ENCODE measurements around the gene EMC8.

The EMC8 gene

DNA sequence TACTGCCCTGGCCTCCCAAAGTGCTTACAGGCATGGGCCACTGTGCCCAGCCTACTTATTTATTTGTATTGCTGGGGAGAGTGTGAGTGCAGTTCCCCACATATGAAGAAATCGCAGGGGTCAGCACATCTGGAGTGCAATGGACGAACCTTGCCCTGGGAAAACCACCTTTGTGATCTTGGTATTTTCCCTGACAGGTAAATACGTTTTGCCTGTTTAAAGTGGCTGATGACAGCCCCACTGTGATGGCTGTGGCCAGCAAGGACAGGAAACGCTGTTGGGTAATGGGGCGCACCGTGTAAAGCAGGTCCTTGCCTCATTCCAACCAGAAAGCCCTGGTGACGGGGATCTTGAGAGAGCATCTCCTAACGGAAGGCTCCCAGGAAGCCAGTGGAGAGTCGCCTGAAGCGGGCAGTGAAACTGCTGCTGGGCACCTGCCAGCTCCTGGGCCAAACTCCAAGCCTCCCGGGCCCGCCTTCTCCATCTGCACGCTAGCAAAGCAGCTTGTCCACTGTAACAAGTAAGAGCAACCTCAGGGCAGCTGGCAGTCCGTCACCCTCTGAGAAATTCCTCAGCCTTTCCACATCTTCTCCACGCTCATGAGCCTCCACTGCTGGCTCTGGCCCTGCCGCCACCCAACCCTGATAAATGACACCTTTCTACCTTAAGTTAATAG is 17.5 kb downstream of the EMC8 start:
- DNase-seq, result no peak

DNA sequence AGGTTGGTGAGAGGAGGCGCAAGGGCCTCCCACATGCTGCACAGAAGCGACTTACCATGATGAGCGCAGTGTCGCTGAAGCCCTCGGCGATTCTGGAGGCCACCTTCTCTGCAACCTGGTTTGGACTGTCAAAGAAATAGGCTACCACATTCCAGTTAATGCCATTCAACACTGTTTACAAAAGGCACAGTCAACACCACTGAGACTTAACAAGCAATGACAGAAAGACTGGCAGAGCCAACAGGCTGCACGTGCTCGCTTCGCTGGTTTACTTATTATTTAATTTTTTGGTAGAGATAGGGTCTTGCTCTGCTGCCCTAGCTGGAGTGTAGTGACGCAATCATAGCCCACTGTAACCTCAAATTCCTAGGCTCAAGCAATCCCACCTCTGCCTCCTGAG is 18.2 kb downstream of the EMC8 start:
- no peak for DNase-seq

DNA sequence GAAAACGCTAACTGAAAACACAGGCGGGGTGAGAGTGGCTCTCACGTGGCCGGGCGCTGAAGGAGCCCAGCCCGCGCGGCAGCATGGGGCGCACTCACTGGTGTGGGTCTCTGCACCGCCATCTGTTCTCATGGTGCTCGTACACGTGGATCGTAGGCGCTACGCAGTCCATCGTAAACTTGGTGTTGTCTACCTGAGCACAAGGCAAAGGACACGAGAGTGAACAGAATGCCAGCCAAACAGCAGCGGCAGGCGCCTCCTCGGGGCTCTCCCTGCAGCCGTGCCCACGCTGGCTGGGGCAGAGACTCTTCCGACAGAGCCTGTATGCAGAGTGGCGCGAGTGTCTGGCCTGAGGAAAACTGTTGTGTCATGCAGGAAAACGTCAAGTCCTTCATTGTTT is 19.1 kb downstream of the EMC8 start:
- DNase-seq, result no peak

DNA sequence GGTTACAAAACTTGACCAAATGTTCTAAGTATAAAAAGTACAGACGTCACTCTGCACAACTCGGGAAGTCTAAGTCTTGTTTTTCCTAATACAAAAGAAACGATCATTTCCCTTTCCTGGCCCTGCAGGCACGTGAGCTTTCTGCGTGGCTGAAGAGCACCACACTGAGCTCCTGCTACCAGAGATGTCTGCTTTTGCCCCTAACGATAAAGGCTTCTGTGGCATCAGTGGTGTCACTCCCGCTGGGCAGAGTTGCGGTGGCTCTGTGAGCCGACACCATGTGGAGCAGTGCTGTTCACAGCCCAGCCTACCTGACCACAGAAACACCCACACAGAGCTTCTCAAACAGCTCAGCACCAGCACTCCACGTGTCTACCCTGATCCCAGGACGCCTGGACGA is 20.5 kb downstream of the EMC8 start:
- DNase-seq, result no peak

DNA sequence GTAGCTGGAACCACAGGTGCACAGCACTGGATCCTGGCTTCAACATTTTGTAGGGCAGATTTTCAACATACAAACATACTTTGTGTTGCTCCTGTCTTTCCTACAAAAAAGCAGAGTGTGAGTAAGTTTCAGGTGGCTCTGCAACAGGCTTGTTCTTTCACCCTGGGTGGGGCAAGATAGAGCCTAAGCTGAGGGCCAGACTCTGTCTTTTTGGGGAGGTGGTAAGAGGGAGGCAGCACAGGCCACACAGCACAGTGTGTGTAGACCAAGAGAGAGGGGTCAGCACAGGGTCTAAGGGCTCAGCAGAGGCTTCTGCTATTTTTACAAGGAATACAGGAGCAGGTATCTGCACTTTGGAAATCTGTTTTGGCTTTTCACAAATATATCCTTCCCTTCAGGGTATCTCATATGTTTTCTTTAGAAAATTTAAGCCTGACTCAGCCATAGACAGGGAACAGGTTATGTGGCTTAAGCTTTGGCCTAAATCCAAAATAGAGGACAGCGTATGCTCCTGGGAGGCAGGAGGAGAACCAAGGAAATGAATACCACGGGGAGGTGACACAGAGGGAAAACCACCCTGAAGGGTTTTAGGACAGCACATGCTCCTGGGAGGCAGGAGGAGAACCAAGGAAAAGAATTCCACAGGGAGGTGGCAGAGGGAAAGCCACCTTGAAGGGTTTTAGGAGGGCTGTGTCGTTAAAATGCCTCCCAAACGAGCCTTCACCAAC is 21.6 kb downstream of the EMC8 start:
- no peak for DNase-seq

DNA sequence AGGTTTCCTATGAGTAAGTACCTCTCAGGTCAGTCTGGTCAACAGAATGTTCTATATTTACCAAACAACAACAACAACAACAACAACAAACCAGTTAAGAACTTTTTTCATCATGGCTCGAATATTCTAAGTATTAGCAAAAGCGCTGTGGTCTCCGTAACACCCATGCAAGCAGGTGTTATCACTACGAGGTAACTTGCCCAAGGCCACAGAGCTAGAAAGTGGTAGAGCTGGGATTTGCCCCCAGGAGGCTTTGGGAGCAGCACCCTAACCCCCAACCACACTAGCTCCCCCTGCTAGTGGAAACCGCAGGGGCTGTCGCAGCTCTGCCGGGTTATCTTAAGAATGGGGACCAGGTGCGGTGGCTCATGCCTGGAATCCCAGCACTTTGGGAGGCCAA is 24.5 kb downstream of the EMC8 start:
- no peak for DNase-seq

DNA sequence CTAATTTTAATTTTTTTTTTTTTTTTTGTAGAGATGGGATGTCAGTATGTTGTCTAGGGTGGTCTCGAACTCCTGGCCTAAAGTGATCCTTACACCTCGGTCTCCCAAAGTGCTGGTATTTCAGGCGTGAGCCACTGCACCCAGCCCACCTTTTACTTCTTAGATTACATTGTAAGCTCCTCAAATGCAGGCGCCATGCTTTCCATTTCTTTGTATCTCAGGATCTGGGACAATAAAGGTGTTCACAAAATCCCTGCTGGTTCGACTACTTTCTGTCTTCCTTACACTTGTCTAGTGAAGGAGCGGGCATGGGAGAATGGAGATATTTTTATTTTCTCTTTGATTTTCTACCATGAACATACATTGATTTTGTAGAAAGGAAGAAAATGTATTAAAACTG is 25.2 kb downstream of the EMC8 start:
- no peak for DNase-seq

DNA sequence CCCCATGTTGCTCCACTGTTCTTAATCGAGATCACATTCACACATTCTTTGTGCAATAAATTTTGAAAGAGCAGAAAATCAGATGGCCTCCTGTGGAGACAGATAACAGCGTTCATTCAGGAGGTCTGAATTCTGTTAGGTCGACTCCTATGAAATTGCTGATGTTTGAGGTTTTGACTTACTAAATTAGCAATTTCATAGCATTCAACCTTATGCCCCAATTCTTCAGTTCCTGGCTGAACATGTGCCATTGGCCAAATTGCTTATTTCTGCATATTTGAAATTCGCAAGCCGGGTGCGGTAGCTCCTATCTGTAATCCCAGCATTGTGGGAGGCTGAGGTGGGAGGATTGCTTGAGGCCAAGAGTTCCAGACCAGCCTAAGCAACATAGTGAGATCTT is 26.3 kb downstream of the EMC8 start:
- no peak for DNase-seq

DNA sequence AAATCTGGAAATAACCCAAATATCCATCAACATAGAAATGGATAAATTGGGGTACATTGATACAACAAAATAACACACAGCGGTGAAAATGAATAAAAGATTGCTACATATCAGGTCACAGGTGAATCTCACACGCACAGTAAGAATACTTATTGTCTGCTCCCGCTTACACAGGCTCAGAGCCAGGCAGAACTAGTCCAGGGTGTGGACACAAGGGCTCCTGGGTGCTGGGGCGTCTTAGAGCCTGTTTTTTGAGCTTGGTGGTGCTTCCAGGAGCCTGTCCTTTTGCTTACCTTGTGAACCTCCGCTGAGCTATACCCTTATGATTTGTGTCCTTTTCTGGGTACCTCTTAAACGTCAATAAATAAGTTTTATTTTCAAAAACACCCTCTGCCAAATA is 28.6 kb downstream of the EMC8 start:
- DNase-seq, result no peak

DNA sequence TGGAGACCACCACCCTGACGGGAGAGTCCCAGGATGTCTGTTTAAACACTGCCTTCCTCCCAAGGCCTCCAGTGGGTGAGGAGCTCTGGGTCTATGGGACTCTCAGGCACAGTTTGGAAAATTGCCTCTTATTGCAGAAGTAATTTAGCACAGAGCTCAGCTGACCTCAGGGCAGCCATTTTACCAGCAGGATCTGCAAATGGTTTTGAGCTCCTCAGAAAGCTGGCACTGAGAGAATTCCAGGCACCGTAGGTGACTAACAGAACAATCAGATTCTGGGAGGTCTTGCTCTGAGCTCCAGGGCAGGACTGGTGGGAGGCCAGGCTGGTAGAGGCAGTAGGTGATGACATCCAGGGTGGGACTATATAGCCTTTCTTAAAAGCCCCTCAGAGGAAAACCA is 31.1 kb downstream of the EMC8 start:
- no peak for DNase-seq

DNA sequence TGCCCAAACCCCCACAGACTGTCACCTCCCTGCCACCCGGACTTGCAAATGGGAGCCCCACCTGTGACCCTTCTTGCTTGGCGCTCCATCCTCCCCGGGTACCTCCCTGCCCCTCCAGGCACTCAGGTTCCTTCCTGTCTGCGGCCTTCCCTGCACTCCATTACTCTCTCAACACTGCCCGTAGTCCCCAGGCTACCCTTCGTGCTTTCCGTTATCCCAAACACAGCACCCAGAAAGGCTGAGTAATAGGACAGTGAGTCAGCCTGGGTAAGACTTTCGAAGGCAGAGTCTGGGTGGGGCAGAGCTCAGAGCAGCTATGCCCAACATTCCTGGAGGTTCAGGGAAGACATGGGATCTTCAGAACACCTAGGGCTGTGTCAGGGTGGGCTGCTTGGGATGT is 31.8 kb downstream of the EMC8 start:
- no peak for DNase-seq

DNA sequence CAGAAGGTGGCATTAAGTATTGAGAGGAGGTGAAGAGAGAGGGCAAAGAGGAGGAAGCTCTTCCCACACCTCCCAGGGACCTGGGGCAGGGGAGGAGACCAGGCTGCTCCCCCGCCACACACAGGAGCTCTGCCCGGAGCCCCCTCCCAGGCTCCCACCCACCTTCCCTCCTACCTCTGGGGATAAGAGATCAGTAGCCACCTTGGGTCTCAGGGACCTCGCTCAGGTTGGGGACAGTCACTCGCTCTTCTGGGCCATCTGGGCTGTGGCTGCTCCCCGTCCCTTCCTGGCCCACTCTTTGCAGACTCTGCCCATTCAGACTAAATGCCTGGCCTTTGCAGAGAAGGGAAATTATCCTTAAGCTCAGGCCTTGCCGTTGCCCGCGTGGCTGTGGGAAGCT is 33.6 kb downstream of the EMC8 start:
- no peak for DNase-seq

DNA sequence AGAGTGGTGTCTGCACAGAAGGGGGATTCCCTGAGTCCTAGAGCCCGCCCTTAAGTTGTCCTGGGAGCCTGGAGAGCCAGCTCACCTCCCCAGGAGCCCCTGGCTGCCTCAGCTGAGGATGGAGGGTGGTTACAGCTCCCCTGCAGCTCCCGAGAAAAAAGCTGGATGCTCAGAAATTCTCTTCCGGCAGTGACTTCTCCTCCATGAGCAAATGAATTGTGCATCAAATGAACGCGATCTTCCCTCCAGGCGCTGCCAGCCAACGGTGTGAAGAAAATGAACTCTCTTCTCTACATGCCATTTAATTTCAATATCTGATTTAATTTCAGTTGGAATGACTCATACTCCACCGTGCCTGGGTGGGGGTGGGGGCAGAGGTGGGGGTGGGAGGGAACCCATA is 34.1 kb downstream of the EMC8 start:
- DNase-seq, result no peak

DNA sequence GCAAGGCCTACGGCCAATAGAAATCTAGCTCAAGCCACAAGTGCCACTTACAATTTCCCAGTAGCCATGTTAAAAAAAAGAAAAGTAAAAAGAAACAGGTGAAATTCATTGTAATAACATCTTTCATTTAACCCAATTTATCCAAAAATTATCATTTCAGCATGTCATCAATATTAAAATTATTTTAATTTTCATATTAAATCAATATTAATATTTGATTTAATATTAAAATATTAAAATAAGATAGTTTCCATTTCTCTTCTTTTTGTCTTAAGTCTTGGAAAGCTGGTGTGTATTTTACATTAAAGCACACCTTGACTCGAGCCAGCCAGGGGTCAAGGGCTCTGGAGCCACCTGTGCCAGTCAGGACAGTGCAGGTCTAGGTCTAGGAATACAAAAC is 35.7 kb downstream of the EMC8 start:
- DNase-seq, result no peak

DNA sequence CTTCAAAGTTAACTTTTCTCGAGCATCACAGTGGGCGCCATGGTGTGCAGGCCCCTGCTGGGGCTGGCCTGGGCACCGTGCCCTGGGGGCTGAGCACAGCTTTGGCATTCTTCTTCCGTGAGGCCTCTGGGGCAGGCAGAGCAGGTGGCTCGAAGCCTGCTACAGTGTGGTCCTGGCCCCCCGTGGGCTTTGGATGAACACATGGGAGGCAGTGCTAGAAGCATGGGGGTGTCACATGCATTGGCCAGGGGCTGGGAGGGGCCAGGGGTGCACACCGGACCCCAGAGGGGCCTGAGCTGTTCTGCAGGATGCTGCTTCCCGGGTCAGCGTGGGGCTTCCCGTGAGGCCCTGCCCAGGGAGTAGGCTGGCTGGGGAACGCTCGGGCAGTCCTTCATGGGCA is 36.4 kb downstream of the EMC8 start:
- no peak for DNase-seq

DNA sequence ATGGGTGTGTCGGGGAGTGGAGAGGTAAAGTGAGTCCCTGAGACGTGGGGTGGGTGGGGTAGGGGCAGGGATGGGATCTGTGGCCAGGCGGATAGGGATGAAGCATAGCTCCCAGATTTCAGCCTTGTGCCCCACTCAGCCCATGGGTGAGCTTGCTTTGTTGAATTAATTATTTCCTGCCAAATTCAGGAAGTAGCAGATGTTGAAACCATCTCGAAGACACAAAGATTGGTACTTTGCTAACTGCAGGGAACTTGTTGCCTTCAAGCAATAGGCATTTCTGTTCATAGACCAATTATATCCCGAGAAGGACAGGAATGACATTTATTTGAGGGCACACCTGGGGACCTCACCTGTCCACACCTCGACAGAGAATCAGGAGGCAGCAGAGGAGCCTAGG is 37.5 kb downstream of the EMC8 start:
- no peak for DNase-seq

DNA sequence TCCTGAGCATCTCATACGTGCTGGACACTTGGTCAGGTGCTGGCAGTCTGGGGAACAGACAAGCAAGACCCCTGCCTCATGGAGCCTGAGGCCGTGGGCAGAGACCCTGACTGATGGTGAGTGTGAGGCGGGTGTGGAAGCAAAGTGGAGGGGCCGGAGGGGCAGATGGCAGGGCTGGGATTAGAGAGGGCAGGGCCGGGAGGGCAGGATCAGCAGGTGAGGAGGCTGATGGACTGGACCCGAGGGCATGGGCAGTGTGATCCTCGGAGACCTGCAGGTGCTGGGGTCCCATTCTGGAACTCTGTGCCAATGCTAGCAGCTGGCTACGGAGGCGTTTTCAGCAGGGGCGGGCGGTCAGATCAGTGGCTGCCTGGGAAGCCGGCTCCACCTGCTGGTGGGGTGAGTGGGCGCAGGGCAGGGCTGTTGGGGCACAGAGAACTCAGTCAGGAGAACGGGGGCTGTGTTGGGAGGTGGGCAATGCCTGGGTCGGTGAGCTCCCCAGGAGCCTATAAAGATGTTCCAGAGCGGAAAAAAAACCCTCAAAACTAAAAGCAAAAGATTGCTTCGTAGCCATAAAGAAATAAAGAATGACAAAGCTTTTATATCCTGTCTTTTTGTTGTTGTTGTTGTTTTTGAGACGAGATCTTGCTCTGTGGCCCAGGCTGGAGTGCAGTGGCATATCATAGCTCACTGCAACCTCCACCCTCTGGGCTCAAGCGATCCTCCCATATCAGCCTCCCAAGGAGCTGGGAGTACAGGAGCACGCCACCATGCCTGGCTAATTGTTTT is 39.5 kb downstream of the EMC8 start:
- DNase-seq, result peak; percentile 23

DNA sequence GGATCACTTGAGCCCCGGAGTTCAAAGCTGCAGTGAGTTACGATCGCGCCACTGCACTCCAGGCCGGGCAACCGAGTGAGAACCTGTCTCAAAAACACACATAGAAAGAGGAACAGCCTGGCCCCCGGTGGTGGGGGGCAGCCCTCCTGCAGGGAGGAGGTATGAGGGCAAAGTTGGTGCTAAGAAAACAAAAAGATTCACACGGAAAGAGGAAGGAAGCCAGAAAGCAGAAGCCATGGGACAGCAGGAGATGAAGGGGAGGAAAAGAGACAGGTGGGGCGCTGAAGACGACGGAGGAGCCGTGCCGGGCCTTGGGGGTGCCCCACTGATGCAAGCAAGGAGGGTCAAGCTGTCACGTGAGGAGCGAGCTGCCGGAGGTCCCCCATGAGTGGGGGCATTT is 40.2 kb downstream of the EMC8 start:
- DNase-seq, result no peak

DNA sequence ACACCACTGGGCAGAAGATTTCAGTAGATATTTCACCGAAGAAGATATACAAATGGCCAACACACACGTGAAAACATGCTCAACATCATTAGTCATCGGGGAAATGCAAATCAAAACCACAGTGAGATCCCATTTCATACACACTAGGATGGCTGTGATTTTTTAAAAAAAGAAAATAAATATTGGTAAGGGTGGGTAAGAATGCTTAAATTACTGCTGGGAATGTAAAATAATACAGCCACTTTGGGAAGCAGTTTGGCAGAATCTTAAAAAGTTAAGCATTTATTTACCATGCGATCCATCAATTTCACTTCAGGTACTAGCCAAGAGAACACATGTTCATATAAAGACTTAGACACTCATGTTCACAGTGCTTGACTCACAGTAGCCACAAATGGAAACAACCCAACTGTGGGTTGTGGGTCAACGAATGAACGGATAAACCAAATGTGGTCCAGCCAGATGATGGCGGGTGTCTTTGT is 42.0 kb downstream of the EMC8 start:
- no peak for DNase-seq

DNA sequence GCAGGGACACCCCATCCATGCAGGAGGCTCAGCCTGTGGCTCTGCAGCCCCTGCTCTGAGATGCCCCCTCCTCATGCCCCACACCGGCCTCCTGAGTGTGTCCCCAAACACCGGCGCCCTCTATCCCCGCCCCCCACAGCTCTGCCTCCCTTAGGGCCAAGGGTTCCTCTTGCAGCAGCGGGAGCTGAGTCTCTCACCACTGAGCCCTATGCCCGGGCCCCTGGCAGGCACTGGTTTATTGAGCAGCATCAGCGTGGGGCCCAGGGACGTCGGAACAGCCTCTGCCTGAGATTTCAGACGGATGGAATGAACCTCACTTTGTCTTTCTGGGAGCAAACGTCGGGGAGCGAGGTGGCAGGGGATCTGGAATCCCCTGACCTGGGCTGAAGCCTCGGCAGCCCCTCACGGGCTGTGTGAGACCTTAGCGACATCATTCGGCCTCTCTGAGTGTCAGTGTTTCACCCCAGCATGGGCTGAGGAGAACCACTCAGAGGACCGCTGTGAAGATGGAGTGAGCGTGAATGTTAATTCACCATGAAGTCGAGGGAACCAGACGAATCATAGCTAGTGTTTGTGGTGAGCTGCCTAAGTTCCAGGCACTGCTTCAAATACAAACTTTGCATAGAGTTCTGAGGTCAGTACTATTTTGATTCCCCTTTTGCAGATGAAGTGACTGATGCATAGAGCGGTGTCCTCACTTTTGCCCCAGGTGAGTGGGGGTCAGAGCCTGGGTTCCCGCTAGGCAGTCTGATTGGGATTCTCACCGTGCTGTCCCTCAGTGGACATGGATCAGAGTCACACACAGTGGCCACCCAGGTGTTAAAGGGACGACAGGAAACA is 43.2 kb downstream of the EMC8 start:
- DNase-seq, result no peak

DNA sequence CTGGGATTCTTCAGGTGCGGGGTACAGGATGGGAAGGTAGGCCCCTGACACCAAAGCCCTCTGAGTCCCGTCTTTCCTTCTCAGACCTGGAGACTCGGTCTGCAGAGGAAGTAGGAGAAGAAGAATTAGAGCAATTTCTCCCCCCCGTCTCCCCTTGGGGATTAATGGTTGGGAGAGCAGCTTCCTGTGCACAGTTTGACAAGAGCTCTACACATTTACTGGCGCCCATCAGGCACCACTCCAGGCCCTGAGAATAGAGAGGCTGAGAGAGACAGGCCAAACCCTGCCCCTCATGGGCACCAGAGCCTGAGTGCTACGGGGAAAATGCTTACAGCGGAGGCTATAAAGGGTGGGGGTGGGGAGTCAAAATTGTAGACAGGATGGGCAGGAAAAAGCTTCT is 44.9 kb downstream of the EMC8 start:
- no peak for DNase-seq

DNA sequence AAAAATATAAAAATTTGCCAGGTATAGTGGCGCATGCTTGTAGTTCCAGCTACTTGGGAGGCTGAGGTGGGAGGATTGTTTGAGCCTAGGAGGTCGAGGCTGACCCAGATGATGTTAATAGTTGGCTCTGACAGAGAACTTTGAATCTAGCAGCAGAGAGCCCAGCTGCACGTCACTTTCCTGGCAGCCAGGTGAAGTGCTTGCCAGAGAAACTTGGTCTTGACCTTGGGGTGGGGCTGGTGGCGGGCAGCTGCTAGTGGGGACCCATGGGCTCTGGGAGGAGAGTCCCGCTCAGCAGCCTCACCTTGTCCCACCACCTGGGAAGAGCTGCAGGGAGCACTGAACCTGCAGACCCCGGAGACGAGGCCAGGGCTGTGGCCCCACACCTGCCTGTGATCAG is 45.4 kb downstream of the EMC8 start:
- DNase-seq, result no peak

DNA sequence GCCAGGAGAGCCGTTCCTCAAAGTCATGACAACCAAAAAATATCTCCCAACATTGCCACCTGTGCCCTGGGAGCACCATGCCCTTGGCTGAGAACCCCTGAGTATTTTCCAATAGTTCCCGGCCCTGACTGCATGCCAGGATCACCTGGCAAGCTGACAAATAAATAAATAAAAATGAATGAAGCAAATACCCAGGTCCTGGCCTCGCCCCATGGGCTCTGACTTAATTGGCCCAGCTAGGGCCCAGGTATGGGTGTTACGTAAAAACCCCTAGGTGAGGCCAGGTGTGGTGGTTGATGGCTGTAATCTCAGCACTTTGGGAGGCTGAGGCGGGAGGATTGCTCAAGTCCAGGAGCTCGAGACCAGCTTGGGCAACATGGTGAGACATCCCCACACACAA is 45.8 kb downstream of the EMC8 start:
- DNase-seq, result no peak

Measured in activated CD4-positive, alpha-beta T cell treated with anti-CD3 and anti-CD28 coated beads, Interleukin-2, amount 50 U/mL, for 1 hour (primary cell).